GM18873 (cell line): ENCODE data around the gene POLR1E.

ENCODE experiments used
- ATAC-seq: cut with Tn5 transposase; IDR thresholded peaks from one replicate; pipeline ENCODE4 v1.9.1; 2021; ENCODE audit warnings: mild to moderate bottlenecking, moderate library complexity, moderate number of reproducible peaks; ENCODE audit not compliant: unreplicated experiment, low FRiP score

Gene POLR1E

GRCh38 chr9:37485389-37486255 lies at the start of gene POLR1E:
Gene POLR1E (plus strand): TSS chr9:37485948. CDS start chr9:37486048, 100 bp downstream.
- peak; percentile 90 for ATAC-seq

DNA sequence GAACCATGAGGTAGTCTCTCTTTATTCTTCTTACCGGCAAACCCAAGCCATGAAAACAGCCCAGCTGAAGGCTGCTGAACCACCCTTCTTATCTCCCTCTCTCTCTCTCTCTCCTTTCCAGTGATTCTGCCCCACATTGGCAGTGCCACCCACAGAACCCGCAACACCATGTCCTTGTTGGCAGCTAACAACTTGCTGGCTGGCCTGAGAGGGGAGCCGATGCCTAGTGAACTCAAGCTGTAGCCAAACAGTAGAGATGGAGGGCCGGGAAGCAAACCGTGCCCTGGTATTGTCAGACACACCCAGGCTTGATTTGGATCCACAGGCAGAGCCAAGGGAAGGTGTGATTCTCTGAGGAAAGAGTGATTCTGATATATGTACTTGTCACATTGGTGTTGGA lies 49.2 kb upstream of the POLR1E start:
- ATAC-seq: no peak

- no peak for ATAC-seq
Observed at GRCh38 chr9:37437010-37437409, 48.7 kb upstream of the POLR1E start.

- ATAC-seq: no peak
Observed at GRCh38 chr9:37437621-37438020, 48.1 kb upstream of the POLR1E start.

GRCh38 chr9:37438359-37438758 lies 47.4 kb upstream of the POLR1E start:
- ATAC-seq: no peak

DNA sequence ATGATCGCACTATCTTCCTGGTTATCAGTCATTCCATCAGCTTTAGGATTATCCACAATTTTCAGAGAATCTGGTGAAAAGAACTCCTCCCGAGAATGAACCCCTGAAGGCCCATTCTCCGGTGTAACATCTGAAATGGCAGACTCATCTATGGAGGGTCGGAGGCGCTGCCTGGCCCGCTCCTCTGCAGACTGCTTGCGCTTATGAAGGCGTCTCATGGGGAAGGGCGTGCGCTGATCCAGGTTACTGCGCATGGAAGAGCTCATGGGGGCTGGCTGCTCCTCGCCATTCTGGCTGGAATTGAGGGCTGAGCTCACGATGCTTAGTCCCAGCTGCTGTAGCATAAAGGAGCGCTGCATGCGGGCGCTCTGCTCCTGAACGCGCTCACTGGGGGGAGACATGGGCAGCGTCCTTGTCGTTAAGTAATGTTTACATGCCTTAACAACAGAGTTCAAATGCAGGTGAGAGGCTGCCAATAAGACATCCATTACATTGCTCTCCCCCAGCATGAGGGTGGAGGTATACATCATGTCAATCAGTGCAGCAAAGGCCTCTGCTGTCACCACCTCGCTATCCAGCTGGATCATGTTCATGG lies 43.9 kb upstream of the POLR1E start:
- ATAC-seq: no peak

DNA sequence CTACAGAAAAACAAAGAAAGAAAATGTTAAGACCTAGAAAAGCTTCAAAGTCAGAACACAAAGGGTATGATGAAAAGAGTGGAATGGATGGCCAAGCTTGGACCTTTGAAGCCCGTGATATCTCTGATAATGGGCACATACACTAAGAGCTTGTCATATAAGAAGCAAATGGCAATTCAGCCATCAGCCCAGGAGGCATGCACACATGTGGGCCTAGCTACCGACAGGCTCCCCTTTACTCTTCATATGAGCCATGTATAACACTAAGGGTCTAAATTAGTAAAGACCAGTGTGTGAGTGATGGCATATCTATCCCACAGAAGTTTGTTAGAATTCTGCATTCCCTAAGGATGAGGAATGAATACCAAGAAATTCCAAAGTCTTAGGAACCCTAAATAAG lies 43.2 kb upstream of the POLR1E start:
- ATAC-seq: no peak

DNA sequence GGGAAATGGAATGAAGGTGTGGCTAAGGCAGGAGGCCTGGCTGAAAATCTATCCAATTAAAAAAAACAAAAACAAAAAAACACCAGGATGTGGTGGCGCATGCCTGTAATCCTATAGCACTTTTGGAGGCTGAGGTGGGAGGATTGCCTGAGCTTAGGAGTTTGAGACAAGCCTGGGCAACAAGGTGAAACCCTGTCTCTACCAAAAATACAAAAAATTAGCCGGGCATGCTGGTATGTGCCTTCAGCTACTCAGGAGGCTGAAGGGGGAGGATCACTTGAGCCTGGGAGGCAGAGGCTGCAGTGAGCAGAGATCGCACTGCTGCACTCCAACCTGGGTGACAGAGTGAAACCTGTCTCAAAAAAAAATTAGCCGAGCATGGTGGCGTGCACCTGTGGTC lies 42.2 kb upstream of the POLR1E start:
- no peak for ATAC-seq

GRCh38 chr9:37444890-37445289 lies 40.9 kb upstream of the POLR1E start:
- ATAC-seq: no peak

GRCh38 chr9:37445832-37446231 lies 39.9 kb upstream of the POLR1E start:
- no peak for ATAC-seq

GRCh38 chr9:37446401-37446800 lies 39.3 kb upstream of the POLR1E start:
- ATAC-seq: no peak

- ATAC-seq: no peak
Observed at GRCh38 chr9:37447111-37447510, 38.6 kb upstream of the POLR1E start.

DNA sequence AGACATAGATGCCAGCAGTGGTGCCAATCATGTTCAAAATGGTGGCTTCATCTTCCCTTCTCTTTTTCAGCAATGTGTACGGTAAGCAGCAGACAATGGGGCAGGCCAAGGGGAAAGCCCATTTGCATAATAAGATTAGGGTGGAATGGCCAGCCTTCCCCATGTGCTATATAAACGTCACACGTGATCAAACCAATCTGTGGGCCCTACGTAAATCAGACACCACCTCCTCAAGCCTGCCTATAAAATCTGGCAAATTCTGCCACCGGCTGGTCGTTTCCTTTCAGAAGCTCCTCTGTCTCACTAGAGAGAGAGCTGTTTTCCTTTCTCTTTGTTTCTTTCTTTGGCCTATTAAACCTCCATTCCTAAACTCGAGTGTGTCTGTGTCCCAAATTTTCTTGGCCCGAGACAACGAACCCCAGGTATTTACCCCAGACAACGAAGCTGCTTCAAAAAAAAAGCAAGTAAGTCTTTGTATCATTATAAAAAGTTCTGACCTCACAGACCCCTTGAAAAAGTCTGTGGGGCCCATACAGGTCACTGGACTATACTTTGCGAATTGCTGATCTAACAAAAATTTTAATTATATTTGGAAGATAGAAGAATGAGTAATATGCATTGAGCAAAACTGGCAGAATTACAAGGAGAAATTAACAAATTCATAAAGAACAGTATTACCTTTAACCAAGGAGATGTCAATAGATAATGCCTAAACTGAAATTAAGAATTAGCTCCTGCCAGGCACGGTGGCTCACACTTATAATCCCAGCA lies 35.7 kb upstream of the POLR1E start:
- no peak for ATAC-seq

- ATAC-seq: no peak
Observed at GRCh38 chr9:37451628-37452027, 34.1 kb upstream of the POLR1E start.

DNA sequence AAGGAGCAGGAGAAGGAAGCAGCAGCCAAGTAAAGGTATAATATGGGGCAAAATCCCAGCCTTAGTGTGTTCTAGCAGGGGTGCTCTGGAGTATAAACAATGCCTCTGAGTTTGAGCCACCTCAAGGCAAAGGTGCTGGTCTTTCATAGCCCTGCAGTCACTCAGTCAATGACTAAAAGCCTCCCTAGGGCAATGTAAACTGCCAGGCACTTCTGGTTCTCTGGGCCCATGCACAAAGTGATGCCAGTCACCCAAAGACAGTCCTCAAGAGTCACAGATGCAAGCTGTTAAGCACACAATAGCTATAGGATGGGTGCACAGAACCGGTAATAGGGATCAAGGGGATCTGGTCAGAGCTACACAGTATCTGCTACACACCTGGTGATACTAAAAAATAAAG lies 33.1 kb upstream of the POLR1E start:
- ATAC-seq: no peak

DNA sequence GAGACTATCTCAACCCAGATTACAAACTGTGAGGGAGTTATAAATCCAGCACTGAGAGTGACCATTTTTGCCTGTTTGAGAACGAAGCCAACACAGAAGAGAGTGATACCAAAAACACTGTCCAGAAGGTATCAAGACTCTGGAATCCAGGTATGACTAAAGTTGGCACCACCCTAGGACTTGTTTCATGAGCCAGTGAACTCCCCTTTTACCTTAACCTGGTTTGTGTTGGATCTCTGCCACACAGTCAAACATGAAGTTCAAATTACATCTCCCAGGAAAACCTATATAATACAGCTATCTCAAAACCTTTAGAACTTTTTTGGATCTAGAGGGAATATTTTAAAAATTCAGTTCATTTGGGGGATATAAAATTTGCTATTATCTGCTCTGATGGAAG lies 31.9 kb upstream of the POLR1E start:
- ATAC-seq: no peak

GRCh38 chr9:37454238-37454637 lies 31.5 kb upstream of the POLR1E start:
- ATAC-seq: no peak

DNA sequence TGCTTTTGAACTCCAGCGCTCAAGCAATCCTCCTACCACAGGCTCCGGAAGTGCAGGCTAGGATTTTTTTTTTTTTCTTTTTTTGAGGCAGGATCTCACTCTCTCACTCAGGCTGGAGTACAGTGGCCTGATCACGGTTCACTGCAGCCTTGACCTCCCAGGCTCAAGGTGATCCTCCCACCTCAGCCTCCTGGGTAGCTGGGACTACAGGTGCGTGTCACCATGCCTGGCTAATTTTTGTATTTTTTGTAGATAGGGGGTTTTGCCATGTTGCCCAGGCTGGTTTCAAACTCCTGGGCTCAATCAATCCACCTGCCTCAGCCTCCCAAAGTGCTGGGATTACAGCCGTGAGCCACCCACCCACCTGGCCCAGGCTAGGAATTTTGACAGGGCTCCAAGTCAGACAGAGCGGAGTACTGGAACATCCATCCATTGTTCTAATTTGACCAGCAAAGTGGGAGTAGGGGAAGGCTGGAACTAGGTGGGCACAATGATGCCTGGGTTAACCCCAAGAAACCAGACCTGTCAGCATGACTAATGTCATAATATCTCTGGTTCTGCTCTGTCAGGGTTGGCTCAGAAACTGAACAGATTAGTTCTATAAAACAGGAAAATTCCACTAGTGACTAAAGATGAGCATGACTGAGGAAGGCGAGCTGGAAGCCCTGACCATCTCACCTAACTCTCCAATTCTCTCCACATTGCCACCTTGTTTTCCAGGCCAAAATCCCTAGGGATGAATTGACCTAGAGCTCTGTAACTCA lies 29.7 kb upstream of the POLR1E start:
- ATAC-seq: no peak

GRCh38 chr9:37456817-37457216 lies 28.9 kb upstream of the POLR1E start:
- ATAC-seq: no peak

DNA sequence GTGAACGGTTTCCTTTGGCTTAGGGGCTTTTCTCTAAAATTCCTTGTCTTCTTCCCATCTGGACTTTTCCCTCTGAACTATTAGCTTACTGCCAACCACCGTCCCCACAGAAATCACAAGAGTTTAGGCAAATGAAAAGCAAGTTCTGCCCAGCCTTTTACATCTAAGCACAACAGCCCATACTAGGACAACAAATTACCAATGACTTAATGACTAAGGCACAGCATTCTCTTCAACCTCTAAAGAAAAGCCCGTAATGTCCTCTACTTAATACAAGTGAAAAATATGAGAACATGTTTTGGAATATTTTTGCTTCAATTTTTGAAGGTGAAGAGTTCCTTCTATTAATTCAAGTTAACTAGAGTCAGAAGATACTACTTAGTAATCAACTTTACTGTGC lies 21.7 kb upstream of the POLR1E start:
- no peak for ATAC-seq
